ENCODE results near the gene MCRS1. TPM values are rescaled to one million over a fixed set of nuclear protein-coding genes. Genes with fewer than 3 reads are reported as not detected.

Gene MCRS1
- total RNA-seq, 1 experiment from 2014 or later, result 124 TPM

DNA sequence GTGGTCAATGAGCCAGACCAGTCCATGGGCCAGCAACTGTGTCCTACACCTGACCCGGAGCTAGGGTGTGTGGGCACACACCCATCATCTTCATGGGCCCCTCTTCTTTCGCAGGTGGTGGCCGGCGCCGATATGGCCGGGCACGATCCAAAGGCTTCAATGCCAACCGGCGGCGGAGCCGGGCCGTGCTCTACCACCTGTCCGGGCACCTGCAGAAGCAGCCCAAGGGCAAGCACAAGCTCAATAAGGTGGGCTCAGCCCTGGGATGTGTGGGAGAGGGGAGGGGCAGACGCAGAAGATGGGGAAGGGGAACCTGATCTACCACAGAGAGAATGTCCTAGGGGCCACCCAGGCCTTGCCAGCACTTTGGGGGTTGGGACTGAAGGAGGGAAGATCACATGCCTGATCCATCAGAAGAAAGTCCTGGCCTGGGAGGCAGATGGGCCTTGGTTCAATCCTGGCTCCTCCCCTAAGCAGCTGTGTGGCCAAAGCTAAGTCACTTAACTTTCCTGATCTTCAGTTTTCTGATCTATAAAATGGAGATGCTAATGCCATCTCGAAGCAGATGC, 25.3 kb downstream of the MCRS1 start:
- H3K27me3 ChIP-seq (ENCODE audit: control insufficient read depth, insufficient read depth, low read length), result peaks cover 91% of the 10 kb centered on the region
- DNase-seq, result peak; percentile 48

DNA sequence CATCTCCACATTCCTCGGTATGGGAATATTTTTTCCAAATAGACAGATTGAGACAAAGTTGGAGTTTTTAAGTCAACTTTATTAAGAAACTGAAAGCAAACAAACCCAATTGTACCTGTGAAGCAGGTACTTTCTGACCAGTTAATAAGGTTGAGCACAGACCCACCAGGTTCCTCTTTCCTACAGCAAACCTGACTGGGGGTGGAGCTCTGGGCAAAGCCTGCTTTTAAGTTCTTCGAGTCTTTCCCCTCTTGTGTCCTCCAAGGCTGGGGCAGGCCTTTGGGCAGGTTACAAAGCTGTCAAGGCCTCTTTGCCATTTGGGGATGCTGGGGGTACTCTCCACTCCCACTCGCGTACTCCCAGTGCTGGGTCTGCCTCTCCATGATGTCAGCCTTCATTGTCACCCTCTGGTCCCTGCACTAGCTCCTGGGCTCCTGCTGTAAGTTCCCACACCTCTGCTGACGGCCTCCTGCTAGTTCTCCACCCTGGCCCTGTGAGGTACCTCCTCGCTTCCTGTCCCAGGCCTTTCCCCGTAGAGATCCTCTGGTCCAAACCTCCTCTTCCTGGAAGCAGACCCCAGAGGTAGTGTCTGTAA, 25.9 kb downstream of the MCRS1 start:
- Histone ChIP-seq H3K36me3 (replicated peaks; ENCODE audit: control insufficient read depth, insufficient read depth, low read length) (no peaks in the 10 kb centered on the region), H3K4me3 (ENCODE audit: insufficient read depth, low read depth, low read length) (no peak overlapping the region), H3K27me3 (ENCODE audit: control insufficient read depth, insufficient read depth, low read length) (peaks cover 92% of the 10 kb centered on the region)
- peak; percentile 40 for DNase-seq

More for the DNA sequence above, 25.3 kb downstream of the MCRS1 start:
- H3K4me3 ChIP-seq (ENCODE audit: insufficient read depth, low read depth, low read length), result no peak overlapping the region
- no peaks in the 10 kb centered on the region for H3K36me3 ChIP-seq (replicated peaks; ENCODE audit: control insufficient read depth, insufficient read depth, low read length)

DNA sequence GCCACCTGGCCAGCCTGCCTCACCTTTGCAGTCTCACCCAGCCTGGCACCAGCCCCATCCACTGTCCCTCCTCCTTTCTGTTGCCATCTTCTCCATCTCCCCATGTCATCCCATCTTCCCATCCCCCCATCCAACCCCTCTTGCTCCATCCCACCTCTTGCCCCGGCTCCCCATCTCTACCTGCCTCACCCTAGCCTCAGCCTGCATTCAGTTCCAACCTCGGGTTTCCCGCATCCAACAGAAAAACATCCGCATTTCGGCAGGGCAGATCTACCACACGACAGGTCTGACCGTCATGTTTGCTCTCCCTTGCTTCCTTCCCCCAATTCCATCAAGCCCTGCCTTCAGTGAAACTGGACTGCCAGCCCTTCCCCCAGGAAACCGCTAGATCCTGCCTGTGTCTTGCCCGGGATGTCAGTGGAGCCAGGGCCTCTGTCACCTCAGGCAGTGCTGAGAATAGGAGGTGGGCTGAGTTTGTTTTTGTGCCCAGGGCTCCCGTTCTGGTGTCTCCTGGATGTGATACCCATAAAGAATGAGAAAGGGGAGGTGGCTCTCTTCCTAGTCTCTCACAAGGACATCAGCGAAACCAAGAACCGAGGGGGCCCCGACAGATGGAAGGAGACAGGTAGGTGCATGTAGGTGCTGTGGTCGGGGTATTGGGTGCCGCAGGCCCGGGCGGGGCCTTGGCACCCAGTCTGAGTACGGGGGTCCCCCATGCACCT, 26.6 kb downstream of the MCRS1 start:
- Histone ChIP-seq H3K4me3 (ENCODE audit: insufficient read depth, low read depth, low read length) (no peak overlapping the region), H3K36me3 (replicated peaks; ENCODE audit: control insufficient read depth, insufficient read depth, low read length) (no peaks in the 10 kb centered on the region), H3K27me3 (ENCODE audit: control insufficient read depth, insufficient read depth, low read length) (peaks cover 95% of the 10 kb centered on the region)
- peak; percentile 55 for DNase-seq

DNA sequence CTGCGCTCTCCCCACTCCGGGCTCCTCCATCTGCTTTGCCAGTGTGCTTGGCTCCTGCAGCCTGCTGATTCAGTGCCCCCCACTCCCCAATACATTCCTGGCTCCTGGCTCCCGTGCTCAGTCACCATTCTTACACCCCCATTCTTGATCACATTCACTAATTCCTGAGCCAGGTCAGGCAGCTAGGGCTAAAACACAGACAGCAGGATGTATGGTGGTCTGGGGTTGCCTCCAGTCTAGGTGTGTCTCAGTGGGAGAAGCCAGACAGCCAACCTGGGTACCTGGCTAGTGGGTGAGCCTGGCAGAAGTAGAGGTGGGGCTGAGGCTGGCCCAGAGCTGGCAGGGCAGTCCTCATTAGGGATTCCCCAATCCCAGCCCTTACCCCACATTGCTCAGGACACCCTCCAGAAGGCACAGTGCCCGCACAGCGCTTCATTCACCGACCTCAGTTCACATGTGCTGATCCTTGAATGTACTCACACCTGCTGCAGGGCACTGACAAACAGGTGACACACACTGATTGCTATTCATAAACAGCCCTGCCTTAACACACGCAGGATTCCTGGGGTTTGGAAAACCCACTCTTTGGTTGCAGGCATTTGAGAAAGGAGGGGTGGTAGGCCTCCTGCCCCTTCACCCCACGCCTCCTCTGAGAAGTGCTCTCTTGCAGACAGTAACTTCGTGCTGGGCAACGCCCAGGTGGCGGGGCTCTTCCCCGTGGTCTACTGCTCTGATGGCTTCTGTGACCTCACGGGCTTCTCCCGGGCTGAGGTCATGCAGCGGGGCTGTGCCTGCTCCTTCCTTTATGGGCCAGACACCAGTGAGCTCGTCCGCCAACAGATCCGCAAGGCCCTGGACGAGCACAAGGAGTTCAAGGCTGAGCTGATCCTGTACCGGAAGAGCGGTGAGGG, 27.5 kb downstream of the MCRS1 start:
- peak; percentile 71 for DNase-seq
- Histone ChIP-seq H3K27me3 (ENCODE audit: control insufficient read depth, insufficient read depth, low read length) (peaks cover 94% of the 10 kb centered on the region), H3K4me3 (ENCODE audit: insufficient read depth, low read depth, low read length) (no peak overlapping the region), H3K36me3 (replicated peaks; ENCODE audit: control insufficient read depth, insufficient read depth, low read length) (no peaks in the 10 kb centered on the region)

DNA sequence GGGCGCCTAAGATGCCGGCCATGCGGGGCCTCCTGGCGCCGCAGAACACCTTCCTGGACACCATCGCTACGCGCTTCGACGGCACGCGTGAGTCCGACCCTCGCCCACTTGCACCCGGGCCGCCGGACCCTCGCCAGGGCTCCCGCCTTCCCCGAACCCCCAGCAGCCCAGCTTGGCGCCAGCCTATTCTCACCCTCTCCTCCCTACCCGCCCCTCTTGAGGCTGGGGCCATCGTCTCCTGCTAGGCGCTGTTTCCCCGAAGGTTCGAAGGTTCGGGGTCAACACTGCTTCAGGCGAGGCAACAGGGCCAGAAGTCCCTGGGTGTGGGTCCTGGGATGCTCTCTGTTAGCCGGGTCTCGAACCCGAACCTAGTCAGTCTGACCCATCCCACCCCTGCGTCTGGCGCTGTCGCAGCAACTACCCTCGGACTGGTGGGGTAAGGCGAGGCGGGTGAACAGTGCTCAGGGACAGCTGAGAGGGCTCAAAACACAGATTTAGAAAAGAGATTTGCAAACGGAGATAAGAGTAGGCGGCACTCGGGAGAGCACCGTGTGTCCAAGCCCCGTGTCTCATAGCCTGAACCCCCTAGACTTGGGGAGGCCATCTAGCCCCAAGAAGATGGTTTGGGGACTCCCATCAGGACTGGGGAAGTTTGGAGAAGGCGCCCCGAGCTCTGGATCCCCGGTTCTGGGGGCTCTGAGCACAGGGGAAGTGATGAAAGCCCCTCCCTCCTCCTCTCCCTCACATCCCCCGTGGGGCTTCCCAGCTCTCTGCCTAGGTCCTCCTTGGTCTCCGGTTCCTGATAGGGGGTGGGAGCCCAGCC, 28.3 kb downstream of the MCRS1 start:
- peaks cover 93% of the 10 kb centered on the region for H3K27me3 ChIP-seq (ENCODE audit: control insufficient read depth, insufficient read depth, low read length)
- peak; percentile 70 for DNase-seq
- H3K4me3 ChIP-seq (ENCODE audit: insufficient read depth, low read depth, low read length), result peak overlapping the region; percentile 6; the same call in 1 of the 2 replicates
- H3K36me3 ChIP-seq (replicated peaks; ENCODE audit: control insufficient read depth, insufficient read depth, low read length), result no peaks in the 10 kb centered on the region

DNA sequence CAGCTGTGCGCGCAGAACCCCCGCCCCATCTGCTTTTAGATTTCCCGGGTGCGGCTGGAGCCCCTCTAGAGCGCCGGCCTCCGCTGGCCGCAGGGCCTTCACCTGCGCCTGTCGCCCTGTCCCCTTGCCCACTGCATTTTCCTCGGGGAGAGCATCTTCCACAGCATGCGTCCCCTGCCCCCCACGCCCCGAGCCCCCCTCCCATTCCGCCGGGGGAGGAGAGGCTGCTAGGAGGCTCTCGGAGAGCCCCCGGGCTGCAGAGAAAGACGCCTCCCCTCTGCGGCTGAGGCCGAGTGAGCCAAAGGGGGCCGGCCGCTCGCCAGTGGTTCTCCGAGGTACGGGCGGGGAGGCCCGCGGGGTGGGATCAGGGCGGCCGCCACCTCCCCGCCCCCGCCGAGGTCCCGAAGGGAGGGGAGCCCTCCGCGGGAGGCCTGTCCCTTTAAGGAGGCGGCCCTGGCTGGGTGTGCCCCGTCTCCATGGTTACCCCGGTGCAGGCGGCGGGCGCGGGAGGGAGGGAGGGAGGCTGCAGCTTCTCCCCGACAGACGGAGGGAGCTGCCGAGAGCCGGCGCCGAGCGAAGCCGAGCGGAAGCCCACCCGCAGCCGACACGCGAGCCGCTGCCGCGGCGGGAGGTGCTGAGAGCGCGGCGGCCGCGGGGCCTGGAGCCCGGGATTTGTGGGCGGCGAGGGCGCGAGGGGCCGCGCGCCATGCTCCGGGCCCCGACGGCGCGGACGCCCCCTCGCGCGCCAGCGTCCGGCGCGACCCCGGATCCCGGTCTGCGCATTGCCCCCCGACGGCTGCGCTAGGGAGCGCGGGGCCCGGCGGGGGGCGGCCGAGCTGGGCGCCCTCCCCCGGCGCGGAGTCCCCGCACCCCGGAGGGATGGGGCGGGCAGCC, 29.2 kb downstream of the MCRS1 start, which contains the start of gene KCNH3:
Gene KCNH3 (plus strand): TSS at position 521 of the 894 bp plus-strand sequence. CDS start 387 bp downstream, outside the sequence.
- Histone ChIP-seq H3K27me3 (ENCODE audit: control insufficient read depth, insufficient read depth, low read length) (peaks cover 85% of the 10 kb centered on the region), H3K4me3 (ENCODE audit: insufficient read depth, low read depth, low read length) (peak within 1 kb of the TSS; percentile 32), H3K36me3 (replicated peaks; ENCODE audit: control insufficient read depth, insufficient read depth, low read length) (no peaks in the 10 kb centered on the region)
- peak; percentile 96 for DNase-seq

DNA sequence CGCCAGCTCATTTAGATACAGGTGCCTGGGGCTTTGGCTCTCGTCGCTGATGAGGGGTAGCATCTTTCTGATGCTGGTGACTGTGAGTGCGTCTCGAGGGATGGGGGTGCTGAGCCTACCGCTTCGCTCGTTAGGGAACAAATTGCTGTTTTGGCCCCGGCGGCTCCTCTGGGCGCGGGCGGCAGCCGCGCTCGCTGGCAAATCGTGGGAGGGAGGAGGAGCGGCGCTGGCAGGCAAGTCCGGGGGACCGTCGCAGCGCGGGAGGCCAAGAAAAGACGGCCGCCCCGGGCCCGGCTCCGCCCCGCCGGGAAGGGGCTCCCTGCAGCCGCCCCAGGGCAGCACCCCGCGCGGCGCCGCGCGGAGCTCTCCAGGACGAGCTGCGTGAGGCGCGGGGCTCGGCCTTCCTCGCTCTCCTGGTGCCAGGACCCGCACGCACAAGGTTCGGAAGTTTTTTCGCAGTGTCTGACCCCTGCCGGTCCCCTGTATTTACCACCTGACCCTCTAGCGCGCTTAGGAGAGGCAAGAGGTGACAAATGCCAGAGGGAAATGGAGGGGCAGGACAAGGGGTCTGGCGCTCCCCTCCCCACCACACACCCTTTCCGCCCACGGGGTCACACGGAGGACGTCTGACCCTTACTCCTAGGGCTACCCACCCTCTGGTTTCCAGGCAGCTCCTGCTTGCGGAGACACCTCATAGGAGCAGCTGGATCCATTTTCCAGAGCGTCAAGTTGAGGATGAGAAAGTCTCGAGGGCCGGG, 30.0 kb downstream of the MCRS1 start:
- peak; percentile 84 for DNase-seq
- Histone ChIP-seq H3K27me3 (ENCODE audit: control insufficient read depth, insufficient read depth, low read length) (peaks cover 77% of the 10 kb centered on the region), H3K36me3 (replicated peaks; ENCODE audit: control insufficient read depth, insufficient read depth, low read length) (no peaks in the 10 kb centered on the region), H3K4me3 (ENCODE audit: insufficient read depth, low read depth, low read length) (peak overlapping the region; percentile 32)

DNA sequence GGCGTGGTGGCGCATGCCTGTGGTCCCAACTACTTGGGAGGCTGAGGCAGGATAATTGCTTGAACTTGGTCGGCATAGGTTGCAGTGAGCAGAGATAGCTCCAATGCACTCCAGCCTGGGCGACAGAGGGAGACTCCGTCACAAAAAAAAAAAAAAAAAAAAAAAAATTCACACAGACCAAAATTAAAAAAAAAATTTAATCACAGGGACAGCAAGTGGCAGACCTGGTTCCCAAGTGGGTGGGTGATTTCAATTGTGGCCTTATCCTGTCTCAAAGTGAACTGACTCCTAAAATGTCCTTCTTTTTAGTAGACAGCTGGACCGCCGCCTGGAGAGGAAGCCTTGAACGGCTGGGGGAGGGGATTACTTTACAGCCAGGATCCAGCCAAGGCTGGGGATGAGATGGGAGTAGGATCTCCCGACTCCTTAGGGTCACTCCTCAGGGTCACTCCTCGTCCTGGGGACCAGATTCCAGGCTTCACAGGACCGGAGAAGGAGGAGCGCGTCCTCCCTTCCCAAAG, 30.7 kb downstream of the MCRS1 start:
- Histone ChIP-seq H3K36me3 (replicated peaks; ENCODE audit: control insufficient read depth, insufficient read depth, low read length) (no peaks in the 10 kb centered on the region), H3K27me3 (ENCODE audit: control insufficient read depth, insufficient read depth, low read length) (peaks cover 70% of the 10 kb centered on the region), H3K4me3 (ENCODE audit: insufficient read depth, low read depth, low read length) (peak overlapping the region; percentile 32)
- DNase-seq, result peak; percentile 75

DNA sequence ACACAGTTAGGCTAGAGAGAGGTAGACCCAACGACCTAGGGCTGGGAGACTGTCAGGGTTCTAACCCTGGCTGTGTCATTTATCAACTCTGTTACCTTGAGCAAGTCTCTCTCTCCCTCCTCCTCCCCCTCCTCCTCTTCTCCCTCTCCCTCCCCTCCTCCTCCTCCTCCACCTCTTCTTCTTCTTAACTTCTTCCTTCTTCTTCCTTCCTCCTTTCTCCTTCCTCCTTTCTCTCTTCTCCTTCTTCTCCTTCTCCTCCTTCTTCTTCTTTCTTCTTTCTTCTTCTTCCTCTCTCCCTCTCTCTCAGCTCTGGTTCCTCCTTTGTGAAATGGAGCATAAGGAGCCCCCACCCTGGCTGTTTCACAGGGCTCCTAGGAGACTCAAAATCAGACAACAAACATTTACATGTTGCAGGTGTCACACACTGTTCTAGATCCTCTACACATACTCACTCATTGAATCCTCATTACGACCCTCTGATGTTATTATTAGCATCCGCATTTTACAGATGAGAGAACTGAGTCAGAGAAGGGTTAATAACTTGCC, 31.3 kb downstream of the MCRS1 start:
- Histone ChIP-seq H3K4me3 (ENCODE audit: insufficient read depth, low read depth, low read length) (no peak overlapping the region), H3K36me3 (replicated peaks; ENCODE audit: control insufficient read depth, insufficient read depth, low read length) (no peaks in the 10 kb centered on the region), H3K27me3 (ENCODE audit: control insufficient read depth, insufficient read depth, low read length) (peaks cover 65% of the 10 kb centered on the region)
- DNase-seq, result no peak

DNA sequence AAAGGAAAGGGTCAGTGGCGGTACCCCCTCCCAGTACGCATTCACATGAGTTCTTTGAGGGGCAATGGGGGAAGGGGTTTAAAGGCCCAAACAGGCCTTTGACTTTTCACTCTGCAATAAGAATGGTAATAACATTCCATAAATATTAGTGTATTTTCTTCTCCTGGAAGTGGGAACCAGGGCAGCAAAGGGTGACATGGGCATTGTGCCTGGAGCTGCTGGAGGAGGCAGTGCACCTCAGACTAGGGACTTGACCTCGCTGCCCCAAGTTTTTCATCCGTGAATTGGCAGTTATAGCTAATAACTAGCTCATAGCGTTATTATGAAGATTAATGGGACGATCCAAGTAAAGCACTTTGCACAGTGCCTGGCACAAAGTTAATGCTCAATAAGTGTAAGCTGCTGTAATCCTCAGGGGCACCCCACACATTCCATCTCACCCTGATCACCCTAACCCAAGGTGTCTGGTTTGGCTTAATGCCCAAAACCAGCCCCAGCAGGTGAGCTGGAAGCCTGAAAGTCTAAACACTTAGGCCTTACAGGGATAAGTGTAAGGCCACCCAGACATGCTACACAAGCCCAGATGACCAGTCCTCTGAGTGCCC, 31.9 kb downstream of the MCRS1 start:
- Histone ChIP-seq H3K4me3 (ENCODE audit: insufficient read depth, low read depth, low read length) (no peak overlapping the region), H3K27me3 (ENCODE audit: control insufficient read depth, insufficient read depth, low read length) (peaks cover 59% of the 10 kb centered on the region), H3K36me3 (replicated peaks; ENCODE audit: control insufficient read depth, insufficient read depth, low read length) (no peaks in the 10 kb centered on the region)
- DNase-seq, result no peak

DNA sequence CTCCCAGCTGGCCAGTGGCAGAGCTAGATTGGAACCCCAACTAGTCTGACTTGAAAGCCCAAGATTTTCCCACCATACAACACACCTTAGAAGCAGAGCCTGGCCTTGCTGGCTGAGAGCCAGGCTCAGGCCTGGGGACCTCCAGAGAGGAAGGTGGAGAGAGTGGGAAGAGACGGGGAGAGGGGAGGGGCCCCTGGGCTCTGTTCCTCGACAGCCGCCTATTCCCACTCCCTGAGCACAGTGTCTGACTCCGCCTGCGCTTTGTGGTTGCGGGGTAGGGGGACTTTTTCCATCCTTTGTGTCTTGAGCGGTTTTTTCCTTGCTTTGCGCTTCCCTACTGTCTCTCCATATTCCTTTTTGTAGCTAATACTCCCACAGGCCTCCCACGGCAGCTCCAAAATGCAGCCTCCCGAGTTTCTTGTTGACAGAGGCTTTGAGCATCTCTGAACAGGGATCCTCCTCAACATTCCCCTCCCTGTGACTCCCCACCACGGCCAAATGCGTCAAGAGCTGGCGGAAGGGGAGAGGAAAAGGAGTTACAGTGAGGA, 33.1 kb downstream of the MCRS1 start:
- no peak overlapping the region for H3K4me3 ChIP-seq (ENCODE audit: insufficient read depth, low read depth, low read length)
- H3K27me3 ChIP-seq (ENCODE audit: control insufficient read depth, insufficient read depth, low read length), result peaks cover 47% of the 10 kb centered on the region
- DNase-seq, result peak; percentile 57
- H3K36me3 ChIP-seq (replicated peaks; ENCODE audit: control insufficient read depth, insufficient read depth, low read length), result no peaks in the 10 kb centered on the region
